Tibial nerve (tissue), 3 donors: ENCODE results near the gene DAAM2.

Source experiments
- POLR2A ChIP-seq, 2 donors: fragments of 450-650 bp; IDR thresholded peaks; one replicate each; pipeline ENCODE4 v1.6.1; 2017; ENCODE audit warnings: antibody characterized with exemption in 2 of 2, mild to moderate bottlenecking in 2 of 2, moderate library complexity in 2 of 2
- TF ChIP-seq, protein P1 (sequence below), 5 experiments: fragments of 200-600 bp in 3 of 5; fragments of 450-650 bp in 2 of 5; sonication (generic) in 3 of 5; IDR thresholded peaks; one replicate each; pipeline ENCODE4 v1.5.1; 2016 to 2019; ENCODE audit warnings: antibody characterized with exemption in 5 of 5, mild to moderate bottlenecking in 3 of 5, moderate library complexity in 2 of 5

DNA sequence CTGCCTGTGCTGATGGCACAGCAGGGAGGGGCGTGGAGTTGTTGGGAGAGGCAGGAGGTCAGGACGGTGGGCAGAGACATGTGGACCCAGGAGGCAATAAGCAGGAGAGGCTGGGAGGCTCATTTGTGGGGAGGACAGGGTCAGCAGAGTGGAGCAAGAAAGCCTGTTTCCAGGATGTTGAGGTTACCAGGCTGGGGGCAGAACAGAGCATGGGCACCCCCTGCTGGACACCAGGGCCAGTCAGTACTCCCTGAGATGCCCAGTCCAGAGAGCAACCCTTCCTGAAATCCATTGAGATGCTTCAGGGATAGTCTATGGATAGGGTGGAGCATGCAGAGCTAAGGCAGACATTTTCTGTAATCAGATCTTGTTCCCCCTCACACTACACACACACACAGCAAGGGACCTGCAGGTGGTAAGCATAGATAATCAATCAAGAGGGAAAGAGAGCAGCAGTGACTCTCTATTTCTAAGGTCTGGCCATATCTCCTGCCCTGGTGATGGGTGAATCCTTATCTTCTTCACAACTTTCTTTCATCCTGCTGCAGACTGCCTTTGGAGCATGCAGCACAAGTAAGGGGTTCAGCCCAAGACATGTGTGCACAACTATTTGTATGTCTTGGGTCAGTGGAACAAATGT is 100.4 kb downstream of the DAAM2 start:
- TF ChIP-seq, protein P1, sequence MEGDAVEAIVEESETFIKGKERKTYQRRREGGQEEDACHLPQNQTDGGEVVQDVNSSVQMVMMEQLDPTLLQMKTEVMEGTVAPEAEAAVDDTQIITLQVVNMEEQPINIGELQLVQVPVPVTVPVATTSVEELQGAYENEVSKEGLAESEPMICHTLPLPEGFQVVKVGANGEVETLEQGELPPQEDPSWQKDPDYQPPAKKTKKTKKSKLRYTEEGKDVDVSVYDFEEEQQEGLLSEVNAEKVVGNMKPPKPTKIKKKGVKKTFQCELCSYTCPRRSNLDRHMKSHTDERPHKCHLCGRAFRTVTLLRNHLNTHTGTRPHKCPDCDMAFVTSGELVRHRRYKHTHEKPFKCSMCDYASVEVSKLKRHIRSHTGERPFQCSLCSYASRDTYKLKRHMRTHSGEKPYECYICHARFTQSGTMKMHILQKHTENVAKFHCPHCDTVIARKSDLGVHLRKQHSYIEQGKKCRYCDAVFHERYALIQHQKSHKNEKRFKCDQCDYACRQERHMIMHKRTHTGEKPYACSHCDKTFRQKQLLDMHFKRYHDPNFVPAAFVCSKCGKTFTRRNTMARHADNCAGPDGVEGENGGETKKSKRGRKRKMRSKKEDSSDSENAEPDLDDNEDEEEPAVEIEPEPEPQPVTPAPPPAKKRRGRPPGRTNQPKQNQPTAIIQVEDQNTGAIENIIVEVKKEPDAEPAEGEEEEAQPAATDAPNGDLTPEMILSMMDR (IDR thresholded peaks at IDR 0.05) = peak; percentile 46 to 86 (median 68)
- TF ChIP-seq POLR2A (IDR thresholded peaks at IDR 0.05) = no peak
